ENCODE measurements around the gene PCSK9.

PCSK9 gene

DNA sequence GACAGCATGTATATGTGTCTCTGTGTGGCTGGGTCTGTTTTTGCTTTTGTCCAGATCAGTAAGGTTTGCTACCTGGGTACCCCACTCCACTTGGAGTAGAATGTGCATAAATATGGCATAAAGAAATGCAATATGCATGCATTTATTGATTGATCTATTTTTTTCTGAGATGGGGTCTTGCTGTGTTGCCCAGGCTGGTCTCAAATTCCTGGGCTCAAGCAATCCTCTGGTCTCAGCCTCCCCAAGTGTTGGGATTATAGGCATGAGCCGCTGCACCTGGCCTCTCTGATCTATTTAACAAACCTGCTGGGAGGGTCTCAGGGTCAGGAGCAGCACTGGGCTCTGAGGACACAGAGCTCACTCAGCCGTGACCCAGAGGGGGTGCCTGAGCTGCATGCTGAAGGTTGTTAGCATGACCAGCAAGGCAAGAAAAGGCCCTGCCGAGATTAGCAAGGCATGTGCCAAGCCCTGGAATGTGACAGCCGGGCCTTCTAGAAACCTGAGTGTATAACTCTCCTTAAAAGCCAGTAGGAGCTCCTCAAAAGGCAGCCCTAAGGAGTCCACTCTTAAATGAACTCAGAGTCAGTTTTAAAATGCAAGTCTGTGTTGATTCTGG is 22.5 kb downstream of the PCSK9 start:
- POLR2A ChIA-PET (ENCODE audit: low non-redundant PET), result no interaction called here
- peak overlapping the region; percentile 60 for H3K27ac ChIP-seq
- no peak for DNase-seq (ENCODE audit: low spot score)
- TF ChIP-seq, protein P1, sequence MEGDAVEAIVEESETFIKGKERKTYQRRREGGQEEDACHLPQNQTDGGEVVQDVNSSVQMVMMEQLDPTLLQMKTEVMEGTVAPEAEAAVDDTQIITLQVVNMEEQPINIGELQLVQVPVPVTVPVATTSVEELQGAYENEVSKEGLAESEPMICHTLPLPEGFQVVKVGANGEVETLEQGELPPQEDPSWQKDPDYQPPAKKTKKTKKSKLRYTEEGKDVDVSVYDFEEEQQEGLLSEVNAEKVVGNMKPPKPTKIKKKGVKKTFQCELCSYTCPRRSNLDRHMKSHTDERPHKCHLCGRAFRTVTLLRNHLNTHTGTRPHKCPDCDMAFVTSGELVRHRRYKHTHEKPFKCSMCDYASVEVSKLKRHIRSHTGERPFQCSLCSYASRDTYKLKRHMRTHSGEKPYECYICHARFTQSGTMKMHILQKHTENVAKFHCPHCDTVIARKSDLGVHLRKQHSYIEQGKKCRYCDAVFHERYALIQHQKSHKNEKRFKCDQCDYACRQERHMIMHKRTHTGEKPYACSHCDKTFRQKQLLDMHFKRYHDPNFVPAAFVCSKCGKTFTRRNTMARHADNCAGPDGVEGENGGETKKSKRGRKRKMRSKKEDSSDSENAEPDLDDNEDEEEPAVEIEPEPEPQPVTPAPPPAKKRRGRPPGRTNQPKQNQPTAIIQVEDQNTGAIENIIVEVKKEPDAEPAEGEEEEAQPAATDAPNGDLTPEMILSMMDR (conservative IDR thresholded peaks at IDR 0.05; ENCODE audit: low read depth), result no peak
- CTCF ChIA-PET, result no interaction called here

DNA sequence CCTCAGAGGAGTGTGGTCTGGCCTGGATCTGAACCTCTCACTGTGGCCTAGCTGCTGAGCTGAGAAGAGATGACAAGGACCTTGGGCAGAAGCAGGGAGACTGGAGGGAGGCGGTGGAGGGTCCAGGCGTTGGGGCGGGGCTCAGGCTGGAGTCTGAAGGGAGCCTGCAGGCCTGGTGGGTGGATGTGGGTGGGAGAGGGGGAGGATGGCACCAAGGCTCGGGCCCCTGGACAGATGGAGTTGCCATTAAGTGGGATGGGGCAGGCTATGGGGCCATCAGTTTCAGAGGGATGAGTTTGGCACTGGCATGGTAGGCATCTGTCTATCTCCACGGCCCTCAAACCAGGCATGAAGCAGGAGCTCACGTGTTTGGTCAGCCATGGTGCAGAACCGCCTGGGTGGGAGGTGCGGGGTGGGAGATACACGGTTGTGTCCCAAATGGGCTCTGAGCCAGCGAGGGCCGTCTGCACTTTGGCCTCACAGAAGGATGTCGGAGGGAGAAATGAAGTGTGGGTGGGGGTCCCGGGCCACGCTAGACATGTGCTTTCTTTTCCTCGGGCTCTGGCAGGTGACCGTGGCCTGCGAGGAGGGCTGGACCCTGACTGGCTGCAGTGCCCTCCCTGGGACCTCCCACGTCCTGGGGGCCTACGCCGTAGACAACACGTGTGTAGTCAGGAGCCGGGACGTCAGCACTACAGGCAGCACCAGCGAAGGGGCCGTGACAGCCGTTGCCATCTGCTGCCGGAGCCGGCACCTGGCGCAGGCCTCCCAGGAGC is 23.6 kb downstream of the PCSK9 start:
- ChIA-PET POLR2A (ENCODE audit: low non-redundant PET) (no interaction called here), CTCF (interaction anchor here (1.5 kb wide), 1 partner anchor 11 kb away, joined by 3 read pairs; no protein-coding TSS in a partner anchor)
- TF ChIP-seq, protein P1 (conservative IDR thresholded peaks at IDR 0.05; ENCODE audit: low read depth), result no peak
- no peak for DNase-seq (ENCODE audit: low spot score)
- H3K27ac ChIP-seq, result peak overlapping the region; percentile 60

DNA sequence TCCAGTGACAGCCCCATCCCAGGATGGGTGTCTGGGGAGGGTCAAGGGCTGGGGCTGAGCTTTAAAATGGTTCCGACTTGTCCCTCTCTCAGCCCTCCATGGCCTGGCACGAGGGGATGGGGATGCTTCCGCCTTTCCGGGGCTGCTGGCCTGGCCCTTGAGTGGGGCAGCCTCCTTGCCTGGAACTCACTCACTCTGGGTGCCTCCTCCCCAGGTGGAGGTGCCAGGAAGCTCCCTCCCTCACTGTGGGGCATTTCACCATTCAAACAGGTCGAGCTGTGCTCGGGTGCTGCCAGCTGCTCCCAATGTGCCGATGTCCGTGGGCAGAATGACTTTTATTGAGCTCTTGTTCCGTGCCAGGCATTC is 24.2 kb downstream of the PCSK9 start:
- peak overlapping the region; percentile 60 for H3K27ac ChIP-seq
- TF ChIP-seq, protein P1 (conservative IDR thresholded peaks at IDR 0.05; ENCODE audit: low read depth), result no peak
- no peak for DNase-seq (ENCODE audit: low spot score)
- CTCF ChIA-PET, result interaction anchor here (0.7 to 1.5 kb wide), 2 partner anchors 10 to 67 kb away, joined by 3 to 4 read pairs; no protein-coding TSS in a partner anchor
- POLR2A ChIA-PET (ENCODE audit: low non-redundant PET), result no interaction called here

DNA sequence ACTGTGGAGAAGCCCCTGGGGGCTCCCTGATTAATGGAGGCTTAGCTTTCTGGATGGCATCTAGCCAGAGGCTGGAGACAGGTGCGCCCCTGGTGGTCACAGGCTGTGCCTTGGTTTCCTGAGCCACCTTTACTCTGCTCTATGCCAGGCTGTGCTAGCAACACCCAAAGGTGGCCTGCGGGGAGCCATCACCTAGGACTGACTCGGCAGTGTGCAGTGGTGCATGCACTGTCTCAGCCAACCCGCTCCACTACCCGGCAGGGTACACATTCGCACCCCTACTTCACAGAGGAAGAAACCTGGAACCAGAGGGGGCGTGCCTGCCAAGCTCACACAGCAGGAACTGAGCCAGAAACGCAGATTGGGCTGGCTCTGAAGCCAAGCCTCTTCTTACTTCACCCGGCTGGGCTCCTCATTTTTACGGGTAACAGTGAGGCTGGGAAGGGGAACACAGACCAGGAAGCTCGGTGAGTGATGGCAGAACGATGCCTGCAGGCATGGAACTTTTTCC is 24.8 kb downstream of the PCSK9 start:
- CTCF ChIA-PET, result interaction anchor here (0.6 to 1.5 kb wide), 4 partner anchors 9 to 67 kb away, joined by 3 to 4 read pairs (median 4); no protein-coding TSS in a partner anchor

DNA sequence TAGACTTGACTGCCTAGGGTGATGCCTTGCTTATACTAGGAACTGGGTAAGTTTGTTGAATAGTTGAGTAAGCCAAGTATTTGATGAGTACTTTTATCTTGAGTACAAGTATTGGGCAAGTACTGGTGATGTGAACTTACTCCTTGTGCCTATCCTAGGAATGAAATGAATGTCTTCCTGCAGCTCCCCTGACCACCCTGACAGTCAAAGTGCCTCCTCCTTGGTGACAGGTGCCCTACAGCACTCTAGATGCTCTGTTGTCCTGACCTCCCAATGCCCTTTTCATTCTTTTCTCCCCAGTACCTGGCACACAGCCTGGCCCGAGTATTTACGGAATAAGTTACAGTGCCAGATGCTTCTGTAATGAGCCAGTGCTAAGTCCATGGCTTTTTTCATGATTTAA is 25.5 kb downstream of the PCSK9 start:
- DNase-seq (ENCODE audit: low spot score), result no peak
- POLR2A ChIA-PET (ENCODE audit: low non-redundant PET), result no interaction called here
- TF ChIP-seq, protein P1 (conservative IDR thresholded peaks at IDR 0.05; ENCODE audit: low read depth), result no peak
- CTCF ChIA-PET, result interaction anchor here (0.6 to 1.5 kb wide), 3 partner anchors 9 to 15 kb away, joined by 3 to 4 read pairs (median 3); no protein-coding TSS in a partner anchor
- peak overlapping the region; percentile 42; the same call in 1 of the 2 replicates for H3K27ac ChIP-seq

More for the DNA sequence above, 24.8 kb downstream of the PCSK9 start:
- TF ChIP-seq, protein P1 (conservative IDR thresholded peaks at IDR 0.05; ENCODE audit: low read depth), result no peak
- H3K27ac ChIP-seq, result peak overlapping the region; percentile 60
- POLR2A ChIA-PET (ENCODE audit: low non-redundant PET), result no interaction called here
- no peak for DNase-seq (ENCODE audit: low spot score)

DNA sequence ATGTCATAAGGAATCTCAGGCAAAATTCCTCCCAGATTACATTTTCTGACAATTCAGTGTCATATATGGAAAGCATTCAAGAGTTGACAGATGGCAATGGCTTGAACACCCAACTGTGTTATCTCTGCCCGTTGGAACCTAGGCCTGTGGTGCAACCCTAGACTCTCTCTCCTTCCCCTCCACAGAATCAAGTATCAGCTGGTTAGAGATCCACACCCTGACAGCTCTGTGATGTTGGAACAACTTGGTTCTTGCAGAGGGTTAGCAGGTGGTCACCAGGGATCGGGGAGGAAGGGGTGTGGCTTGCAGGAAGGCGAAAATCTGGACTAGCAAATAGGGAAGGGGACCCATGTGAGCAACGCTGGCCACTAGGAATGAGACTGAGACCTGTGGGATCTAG is 26.3 kb downstream of the PCSK9 start:
- ChIA-PET CTCF (no interaction called here), POLR2A (ENCODE audit: low non-redundant PET) (no interaction called here)
- DNase-seq (ENCODE audit: low spot score), result no peak
- peak overlapping the region; percentile 42 for H3K27ac ChIP-seq
- TF ChIP-seq, protein P1 (conservative IDR thresholded peaks at IDR 0.05; ENCODE audit: low read depth), result no peak
